ENCODE data around the gene MYO9A.

DNA sequence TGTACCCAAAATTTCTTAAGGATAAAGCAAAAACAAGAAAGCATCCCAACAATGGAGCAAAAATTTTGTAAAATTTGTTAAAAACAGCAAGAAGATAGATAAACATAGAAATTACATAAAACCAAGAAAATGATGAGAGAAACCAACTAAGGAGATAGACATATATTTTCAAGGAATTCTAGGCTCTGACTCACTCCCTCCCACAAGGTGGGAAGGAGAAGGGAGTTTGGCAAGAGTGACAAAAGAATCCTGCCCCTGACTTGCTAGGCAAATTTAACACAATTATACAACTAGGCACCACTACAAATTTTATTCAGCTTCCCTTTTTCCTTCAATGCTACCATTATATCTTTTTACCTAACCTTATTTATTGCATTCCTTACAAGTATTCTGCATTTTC lies 70.9 kb downstream of the MYO9A start:
- TF ChIP-seq, protein P1, sequence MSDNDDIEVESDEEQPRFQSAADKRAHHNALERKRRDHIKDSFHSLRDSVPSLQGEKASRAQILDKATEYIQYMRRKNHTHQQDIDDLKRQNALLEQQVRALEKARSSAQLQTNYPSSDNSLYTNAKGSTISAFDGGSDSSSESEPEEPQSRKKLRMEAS (IDR thresholded peaks at IDR 0.05; ENCODE audit: low read depth, low read length), result no peak
- TF ChIP-seq, protein P2, sequence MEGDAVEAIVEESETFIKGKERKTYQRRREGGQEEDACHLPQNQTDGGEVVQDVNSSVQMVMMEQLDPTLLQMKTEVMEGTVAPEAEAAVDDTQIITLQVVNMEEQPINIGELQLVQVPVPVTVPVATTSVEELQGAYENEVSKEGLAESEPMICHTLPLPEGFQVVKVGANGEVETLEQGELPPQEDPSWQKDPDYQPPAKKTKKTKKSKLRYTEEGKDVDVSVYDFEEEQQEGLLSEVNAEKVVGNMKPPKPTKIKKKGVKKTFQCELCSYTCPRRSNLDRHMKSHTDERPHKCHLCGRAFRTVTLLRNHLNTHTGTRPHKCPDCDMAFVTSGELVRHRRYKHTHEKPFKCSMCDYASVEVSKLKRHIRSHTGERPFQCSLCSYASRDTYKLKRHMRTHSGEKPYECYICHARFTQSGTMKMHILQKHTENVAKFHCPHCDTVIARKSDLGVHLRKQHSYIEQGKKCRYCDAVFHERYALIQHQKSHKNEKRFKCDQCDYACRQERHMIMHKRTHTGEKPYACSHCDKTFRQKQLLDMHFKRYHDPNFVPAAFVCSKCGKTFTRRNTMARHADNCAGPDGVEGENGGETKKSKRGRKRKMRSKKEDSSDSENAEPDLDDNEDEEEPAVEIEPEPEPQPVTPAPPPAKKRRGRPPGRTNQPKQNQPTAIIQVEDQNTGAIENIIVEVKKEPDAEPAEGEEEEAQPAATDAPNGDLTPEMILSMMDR (IDR thresholded peaks at IDR 0.05 in 2 of 3, conservative IDR thresholded peaks at IDR 0.05 in 1 of 3; ENCODE audit: control insufficient read depth in 2 of 3, extremely low read depth in 1 of 3, insufficient read depth in 1 of 3, low read depth in 3 of 3, low read length in 3 of 3), result no peak
- TF ChIP-seq, protein P3, sequence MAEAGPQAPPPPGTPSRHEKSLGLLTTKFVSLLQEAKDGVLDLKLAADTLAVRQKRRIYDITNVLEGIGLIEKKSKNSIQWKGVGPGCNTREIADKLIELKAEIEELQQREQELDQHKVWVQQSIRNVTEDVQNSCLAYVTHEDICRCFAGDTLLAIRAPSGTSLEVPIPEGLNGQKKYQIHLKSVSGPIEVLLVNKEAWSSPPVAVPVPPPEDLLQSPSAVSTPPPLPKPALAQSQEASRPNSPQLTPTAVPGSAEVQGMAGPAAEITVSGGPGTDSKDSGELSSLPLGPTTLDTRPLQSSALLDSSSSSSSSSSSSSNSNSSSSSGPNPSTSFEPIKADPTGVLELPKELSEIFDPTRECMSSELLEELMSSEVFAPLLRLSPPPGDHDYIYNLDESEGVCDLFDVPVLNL (IDR thresholded peaks at IDR 0.05; ENCODE audit: low read depth, low read length), result no peak
- no peak for TF ChIP-seq NR2C1 (IDR thresholded peaks at IDR 0.05)
- TF ChIP-seq TAF1 (IDR thresholded peaks at IDR 0.05; ENCODE audit: borderline replicate concordance, low read depth, low read length), result no peak
- no peak for TF ChIP-seq TCF12 (IDR thresholded peaks at IDR 0.05; ENCODE audit: low read depth, low read length)
- TF ChIP-seq EP300 (IDR thresholded peaks at IDR 0.05; ENCODE audit: borderline replicate concordance in 1 of 2, control insufficient read depth in 1 of 2, low read depth in 2 of 2, low read length in 2 of 2), result no peak
- TF ChIP-seq SREBF1 (IDR thresholded peaks at IDR 0.05; ENCODE audit: low read length), result no peak
- TF ChIP-seq HDAC6 (IDR thresholded peaks at IDR 0.05; ENCODE audit: unreplicated experiment), result no peak

Measured in GM12878 (cell line).